NCI-H2107 treated with DMSO at 0.1 percent for 48 hours (cell line): ENCODE data around the gene DDOST.

ENCODE experiments used
- DNase-seq: peaks from one replicate; lab custom pipeline; 2025; ENCODE audit not compliant: unreplicated experiment; lab: John Stamatoyannopoulos, UW

DDOST gene

DNA sequence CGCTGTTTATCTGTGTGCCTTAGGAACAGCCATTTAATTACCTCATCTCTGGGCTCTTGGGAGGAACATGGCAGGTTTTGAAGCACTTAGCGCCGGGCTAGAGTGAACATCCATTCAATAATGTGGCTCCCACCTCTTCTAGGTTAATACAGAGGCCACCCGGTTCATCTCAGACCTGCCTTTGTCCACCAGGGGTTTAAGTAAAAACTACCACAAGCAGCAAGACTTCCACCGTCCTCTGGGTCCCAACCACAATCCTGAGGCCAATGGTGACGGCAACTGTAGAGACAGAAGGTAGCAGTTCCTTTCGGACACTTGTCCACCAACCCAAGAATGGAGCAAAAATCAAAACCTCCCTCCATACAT, 924 bp upstream of the DDOST start:
- no peak for DNase-seq

DNA sequence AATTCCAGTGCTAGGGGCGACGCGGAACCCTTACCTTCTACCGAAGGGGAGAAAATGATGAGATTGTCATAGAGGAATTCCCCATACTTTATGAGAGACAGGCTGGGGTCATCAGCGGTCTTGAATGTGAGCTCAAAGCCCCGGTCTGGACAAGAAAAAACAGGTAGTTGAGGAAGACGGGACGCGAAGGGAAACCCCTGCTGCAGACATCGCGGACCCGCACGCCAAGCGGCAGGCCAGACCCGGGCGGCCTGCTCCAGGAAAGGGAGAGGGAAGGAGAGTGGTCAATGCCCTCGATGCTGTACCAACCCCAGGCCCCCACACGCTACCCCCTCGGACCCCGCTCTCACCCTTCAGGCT, 342 bp downstream of the DDOST start:
- no peak for DNase-seq

DNA sequence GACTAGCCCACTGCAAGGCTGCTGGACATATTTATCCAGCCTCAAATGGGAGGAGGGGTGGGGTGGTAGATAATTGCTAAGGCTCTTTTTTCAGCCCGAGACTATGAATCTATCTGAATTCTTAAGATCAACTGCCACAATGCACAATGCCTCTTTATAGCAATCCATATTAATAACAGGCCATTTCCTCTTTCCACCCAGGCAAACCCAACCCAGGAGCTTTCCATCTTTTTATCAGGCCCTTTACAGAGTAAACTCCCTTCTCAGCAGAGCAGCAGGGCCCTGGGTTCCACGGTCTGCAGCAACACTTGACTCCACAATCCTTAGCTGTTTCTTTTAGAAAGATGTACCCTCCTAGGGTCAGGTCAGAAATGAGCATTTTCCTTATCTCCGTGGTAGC, 806 bp downstream of the DDOST start:
- DNase-seq, result no peak

DNA sequence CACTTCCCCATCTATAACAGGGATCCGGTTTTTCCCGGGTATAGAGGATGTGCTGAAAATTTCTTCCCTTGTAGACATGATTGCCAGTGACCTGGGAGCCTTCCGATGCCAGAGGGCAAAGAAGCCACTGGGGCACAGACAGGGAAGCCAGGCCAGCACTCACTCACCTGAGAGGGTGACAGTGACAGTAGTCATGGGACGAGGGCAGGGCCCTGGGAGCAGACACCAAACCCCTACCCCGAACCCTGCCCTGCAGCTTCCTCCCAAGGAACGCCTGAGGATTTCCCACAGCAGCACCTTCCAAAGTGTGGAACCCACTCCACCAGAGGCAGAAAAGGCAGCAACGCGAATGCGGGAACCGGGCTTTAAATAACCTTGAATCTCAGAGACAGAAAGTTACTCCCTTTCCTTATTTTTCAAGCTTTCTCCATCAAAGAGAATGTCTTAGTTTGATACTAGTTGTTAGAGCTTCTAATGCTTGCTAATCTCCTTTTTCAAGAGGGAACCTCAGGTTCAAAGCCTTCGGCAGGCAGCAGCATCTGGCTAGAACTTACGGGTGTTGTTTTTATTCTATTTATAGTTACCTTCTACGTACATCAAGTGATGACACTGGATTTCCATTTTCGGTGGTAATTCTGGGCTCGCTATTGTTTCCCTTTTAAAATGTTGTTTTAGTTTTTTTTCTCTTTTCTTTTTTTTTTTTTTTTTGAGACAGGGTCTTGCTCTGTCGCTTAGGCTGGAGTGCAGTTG, 2.8 kb downstream of the DDOST start:
- no peak for DNase-seq

DNA sequence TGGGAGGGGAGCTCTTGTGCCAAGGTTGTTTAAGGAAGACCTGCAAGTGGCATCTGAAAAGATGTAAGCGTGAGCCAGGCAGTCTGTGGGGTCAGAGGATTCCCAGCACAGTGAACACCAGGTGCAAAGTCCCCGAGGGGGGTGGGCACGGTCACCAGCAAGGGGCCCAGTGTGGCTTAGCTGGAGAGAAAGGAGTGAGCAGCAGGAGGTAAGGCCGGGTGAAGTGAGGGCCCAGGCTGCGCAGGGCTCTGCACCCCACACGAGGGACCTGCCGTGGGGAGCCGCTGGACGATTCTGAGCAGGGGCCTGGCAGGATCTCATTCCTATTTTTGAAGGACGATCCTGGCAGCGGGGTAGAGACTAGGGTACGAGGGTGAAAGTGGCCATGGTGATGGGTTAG, 4.1 kb downstream of the DDOST start:
- no peak for DNase-seq

DNA sequence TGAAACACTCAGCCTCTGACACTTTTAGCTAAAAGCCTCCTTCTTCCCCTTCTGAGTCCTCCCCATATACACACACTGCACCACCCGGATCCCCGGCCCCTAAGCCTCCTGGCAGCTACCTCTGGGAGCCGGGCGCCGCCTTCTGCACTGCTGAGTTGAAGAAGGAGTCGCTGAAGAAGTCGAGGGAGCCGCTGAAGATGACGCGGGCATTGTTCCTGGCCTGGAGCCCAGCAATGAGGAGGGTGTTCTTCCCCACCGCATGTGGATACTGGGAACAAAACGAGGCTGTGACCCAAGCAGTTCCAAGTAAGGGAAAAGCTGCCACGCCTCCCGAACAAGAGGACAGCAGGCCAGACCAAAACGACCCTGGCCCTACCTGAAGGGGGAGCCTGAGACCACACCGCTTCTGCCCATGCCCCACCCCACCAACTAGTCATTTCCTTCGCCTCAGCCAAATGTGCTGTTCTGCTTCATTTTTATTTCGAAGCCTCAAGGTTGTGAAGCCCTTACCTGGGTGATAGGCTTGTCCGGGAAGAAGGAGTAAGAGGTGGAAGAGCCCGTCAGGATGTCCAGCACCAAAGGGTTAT, 7.0 kb downstream of the DDOST start:
- DNase-seq, result no peak

DNA sequence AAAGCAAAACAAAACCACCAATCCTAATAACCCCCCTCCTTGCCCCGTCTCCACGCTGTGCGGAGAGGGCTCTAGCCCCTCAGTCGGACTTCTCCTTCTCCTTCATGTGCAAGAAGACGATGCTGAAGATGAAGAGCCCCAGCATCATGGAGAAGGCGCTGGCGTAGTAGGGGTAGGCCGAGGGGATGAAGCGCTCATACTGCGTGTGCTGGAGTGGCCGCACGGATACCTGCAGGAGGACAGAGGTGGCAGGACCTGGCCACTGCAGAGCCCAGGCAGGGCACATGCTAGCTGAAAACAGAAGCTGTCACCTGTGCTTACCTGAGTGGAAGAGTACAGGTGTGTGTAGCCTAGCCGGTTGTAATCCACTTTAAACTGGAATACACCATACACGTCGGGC, 8.9 kb downstream of the DDOST start:
- no peak for DNase-seq

DNA sequence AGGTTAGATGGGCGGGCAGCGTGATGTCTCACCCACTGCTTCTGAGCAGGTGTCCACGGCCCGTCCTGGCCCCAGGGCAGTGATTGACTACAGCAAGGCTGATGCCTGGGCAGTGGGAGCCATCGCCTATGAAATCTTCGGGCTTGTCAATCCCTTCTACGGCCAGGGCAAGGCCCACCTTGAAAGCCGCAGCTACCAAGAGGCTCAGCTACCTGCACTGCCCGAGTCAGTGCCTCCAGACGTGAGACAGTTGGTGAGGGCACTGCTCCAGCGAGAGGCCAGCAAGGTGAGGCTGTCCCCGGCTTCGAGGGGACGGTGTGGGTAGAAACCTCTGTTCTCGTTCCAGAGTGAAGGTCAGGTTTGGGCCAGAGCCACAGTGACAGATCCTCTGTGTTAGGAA, 12.2 kb downstream of the DDOST start:
- DNase-seq, result no peak

DNA sequence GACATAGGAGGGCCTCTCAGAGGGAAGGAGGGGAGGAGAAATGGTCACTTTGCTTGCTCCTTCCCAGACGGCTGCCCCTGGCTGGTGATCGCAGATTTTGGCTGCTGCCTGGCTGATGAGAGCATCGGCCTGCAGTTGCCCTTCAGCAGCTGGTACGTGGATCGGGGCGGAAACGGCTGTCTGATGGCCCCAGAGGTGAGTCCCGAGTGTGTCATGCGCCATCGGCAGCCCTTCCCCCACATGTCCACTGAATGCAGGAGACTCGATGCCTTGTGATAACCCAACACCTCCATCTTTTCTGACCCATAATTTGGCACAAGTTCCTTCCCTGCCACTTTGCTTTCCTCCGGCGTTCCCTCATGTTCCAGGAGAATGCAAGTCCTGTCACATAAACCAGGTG, 12.7 kb downstream of the DDOST start:
- DNase-seq, result no peak

DNA sequence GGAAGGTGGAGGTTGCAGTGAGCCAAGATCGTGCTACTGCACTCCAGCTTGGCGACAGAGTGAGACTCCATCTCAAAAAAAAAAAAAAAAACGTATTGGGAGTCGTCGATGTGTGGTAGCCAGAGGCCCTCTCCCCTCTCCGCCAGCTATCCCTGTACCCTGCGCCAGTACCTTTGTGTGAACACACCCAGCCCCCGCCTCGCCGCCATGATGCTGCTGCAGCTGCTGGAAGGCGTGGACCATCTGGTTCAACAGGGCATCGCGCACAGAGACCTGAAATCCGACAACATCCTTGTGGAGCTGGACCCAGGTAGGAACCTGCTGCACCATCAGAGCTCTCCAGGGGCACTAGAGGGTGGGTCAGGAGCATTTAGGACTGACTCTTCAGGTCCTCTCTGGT, 15.8 kb downstream of the DDOST start:
- DNase-seq, result no peak

DNA sequence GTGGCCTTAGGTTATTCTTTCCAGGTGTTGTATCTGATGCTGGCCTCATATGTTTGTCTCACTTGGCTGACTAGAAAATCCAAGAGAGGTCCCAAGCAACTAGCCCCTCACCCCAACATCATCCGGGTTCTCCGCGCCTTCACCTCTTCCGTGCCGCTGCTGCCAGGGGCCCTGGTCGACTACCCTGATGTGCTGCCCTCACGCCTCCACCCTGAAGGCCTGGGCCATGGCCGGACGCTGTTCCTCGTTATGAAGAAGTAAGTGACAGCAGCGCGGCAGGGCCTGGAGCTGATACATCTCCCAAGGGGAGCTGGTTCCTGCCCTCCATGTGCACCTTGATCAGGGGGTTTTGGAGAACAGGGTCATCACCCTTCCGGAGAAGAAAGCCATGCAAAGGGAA, 16.8 kb downstream of the DDOST start:
- DNase-seq, result no peak

DNA sequence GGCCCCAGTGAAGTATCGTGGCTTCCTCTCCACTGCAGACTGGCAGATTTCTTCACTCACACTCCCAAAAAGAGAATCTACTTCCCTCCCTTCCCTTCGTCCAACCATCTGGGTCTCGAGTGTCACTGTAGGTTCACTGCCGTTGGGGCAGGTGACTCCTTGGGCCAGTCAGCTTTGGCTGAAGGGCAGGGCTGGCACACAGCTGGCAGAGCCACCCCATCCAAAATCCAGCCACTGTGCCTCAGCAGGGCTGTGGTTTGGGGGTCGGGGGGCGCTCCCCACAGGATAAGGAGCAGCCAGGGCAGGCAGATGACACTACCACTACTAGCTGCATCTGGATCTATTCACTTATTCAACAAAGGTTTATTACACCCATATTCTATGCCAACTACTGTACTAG, 18.1 kb downstream of the DDOST start:
- DNase-seq, result no peak

DNA sequence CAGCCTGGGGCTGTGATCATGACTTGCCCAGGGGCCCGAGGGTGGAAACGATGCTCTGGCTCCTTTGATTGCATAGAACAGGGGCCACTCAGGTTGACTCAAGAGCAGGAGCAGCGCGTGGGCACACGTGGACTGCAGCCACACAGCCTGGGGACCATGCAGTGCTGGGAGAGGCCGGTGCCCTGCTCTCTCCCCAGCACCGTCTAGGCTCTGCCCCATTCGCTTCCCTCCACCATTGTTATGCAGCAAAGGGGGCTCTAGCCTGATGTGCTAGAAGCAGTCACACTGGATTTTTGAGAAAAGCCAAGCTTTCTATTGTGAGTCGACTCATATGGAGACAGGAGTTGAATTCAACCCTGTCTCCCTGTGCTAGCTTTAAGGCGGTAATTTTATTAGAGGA, 19.2 kb downstream of the DDOST start:
- DNase-seq, result no peak

DNA sequence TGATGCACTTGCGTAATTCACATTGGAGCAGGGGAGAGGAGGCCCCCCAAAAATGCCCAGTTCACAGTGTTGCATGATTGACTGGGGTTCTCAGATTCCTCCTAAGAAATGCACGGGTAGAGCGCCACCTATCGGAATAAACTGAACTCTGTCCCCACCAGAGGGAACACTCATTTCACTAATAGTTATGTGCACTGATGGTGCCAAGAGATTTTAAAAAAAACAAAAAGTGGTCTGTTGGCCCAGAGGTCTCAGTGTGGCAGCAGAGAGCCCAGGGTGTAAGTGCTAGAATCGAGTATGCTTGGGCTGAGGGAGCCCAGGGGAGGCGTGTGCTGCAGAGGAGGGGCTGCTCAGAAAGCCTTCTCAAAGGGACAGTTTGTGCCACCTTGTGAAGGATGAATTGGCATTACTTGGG, 21.0 kb downstream of the DDOST start:
- peak; percentile 23 for DNase-seq

DNA sequence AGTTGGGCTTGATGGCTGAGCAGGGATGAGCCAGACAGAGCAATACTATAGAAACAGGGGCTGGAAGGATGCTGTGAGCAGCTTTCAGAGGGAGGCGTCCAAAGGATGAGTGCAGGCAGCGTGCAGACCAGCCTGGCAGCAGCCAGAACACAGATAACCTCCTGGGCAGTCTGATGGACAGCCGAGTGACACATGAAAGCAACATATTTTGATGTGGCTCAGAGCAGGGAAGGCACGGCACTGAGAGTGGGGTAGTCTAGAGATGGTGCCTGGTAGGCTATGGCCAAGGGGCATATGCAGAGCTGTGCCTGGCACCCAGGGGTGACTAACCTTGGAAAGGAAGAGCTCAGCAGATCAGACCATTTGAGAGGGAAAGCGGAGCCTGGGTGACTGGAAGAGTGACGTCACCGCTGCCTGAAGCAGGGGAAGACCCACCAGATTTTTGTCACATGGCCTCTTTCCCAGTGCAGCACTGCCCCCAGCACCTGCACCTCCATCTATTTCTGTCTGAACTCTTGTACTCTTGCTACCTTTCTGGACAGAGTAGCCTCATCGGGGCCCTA, 24.3 kb downstream of the DDOST start:
- no peak for DNase-seq

DNA sequence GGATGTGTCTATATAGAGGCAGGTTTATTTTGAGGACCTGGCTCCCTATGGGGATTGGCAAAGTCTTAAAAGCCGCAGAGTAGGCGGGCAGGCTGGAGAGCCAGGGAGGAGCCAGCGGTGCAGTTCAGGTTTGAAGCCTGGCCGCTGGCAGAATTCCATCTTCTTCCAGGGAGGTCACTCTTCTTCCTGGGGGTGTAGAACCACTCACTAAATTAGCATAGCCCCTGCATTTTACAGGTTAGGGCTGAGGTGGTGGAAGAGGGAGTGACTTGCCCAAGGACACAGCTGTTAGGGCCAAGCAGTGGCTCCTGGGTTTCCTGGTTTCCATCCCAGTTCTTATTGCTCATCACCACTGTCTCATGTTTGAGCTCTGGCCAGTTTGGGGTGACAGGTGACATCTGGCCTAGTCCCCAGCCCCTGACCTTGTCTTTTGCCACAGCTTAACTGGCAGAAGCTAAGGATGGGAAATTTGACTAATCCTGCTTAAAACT, 26.5 kb downstream of the DDOST start:
- peak; percentile 77 for DNase-seq

DNA sequence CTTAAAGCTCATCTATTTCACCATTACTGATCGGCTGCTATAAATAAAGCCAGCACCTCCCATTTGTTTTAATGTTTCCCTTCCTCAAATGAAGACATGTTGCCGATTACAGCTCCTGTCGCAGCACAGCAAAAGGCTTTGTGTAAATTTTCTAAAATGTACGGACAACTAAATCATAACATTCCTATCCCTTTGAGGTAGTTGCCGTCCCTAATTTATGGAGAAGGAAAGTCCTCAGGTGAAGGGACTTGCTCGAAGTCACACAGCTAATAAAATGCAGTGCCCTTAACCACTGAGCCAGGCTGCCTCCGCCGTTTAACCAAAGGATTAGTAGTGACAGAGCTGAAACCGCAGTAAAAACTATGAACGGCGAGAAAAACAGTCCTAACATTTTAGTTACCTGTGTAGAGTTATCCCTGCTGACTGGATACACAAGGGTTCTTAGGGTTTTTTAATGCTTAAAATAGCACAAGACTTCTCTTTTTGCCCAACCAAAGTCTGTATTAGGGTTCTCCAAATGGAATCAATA, 27.0 kb downstream of the DDOST start:
- DNase-seq, result no peak

DNA sequence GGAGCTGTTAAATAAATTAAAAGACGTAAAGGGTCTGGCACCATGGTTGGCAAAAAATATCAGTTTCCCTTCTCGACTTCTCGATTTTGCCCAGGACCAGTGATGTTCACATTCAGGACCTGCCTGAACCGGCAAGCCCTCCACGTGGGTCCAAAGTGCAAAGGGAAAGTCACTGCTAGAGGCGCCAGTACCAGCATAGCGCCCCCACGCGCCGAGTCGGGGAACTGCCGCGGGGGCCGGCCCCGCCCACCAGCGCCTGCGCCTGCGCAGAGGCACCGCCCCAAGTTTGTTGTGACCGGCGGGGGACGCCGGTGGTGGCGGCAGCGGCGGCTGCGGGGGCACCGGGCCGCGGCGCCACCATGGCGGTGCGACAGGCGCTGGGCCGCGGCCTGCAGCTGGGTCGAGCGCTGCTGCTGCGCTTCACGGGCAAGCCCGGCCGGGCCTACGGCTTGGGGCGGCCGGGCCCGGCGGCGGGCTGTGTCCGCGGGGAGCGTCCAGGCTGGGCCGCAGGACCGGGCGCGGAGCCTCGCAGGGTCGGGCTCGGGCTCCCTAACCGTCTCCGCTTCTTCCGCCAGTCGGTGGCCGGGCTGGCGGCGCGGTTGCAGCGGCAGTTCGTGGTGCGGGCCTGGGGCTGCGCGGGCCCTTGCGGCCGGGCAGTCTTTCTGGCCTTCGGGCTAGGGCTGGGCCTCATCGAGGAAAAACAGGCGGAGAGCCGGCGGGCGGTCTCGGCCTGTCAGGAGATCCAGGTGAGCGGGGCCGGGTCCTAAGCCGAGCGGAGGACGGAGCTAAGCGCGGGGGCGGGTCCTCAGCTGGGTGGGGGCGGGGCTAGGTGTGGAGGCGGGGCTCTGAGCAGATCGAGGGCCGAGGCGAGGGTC, 27.7 kb downstream of the DDOST start, which contains the start of gene PINK1:
PINK1 (plus strand) TSS at position 269 of the 875 bp plus-strand sequence; CDS start at position 360, 91 bp downstream.
- DNase-seq, result peak; percentile 28

DNA sequence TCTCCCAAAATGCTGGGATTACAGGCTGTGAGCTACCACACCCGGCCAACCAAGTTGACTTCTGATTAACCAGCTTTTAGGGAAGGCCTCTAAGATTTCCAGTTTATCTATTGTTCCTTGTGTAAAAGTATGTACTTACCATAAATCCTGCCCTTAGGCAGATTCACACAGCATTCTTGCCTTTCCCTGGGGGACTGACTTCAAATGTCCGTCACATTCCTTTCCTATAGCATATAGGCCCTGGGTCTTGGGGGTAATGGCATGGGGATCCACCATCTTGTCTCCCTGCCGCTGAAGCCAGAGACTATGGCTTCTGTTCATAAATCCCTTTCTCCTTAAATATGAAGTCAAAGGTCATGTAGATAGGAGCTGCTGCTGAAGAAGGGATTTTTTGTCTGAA, 28.8 kb downstream of the DDOST start:
- DNase-seq, result no peak

DNA sequence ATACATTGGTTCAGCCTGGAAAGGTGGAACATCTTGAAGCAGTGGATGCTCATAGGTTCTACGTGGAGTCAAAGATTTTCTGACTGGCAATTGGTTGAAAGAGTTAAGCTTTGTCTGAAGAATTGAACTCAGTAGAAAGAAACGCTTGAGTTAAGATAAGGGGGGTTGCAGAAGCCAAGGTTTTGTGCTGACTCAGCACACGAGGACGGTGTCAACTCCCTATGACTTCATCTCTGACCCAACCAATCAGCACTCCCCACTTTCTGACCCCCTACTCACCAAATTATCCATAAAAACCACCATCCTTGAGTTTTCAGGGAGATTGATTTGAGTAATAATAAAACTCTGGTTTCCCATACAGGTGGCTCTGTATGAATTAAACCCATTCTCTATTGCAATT, 30.4 kb downstream of the DDOST start:
- DNase-seq, result no peak

DNA sequence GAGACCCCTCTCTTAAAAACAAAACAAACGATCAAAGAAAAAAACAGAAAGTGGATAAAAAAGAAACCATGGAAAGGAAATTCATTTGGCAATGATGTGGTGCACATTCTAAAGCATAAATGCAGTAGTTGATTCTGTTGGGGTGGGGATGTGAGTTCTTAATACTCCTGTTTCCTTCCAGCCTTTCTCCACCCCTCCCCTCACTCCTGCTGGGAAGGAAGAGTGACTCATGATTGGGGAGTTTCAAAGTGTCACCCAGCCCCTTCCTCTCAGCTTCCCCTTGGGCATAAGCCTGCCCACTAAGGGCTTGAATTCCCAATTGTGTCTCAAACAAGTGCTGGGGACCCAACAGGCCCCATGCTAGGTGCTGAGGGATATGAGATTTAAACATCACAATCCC, 34.6 kb downstream of the DDOST start:
- no peak for DNase-seq

DNA sequence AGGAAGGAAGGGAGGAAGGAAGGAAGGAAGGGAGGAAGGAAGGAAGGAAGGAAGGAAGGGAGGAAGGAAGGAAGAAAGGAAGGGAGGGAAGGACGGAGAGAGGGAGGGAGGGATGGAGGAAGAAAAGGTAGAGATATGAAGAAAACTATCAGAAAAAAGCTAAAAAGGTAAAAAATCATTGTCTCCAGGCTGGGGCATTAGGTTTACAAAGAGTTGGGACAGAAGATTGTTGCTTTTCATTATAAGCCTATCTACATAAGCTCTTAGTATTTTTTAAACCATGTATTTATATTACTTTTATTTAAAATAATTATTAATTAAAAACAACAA, 35.1 kb downstream of the DDOST start:
- DNase-seq, result no peak
